22Rv1 (cell line): Measurements from ENCODE around the gene AUTS2.

Experiments used
- CTCF ChIP-seq: fragments of 450-650 bp; IDR thresholded peaks from 2 replicates; pipeline ENCODE4 v1.5.1; 2017; ENCODE audit warnings: mild to moderate bottlenecking
- ZFX ChIP-seq: fragments of 450-650 bp; IDR thresholded peaks from 2 replicates; pipeline ENCODE4 v1.6.1; 2017; ENCODE audit warnings: antibody characterized with exemption, borderline replicate concordance

GRCh38 chr7:70777251-70777650, 1179.0 kb downstream of the AUTS2 start:
- TF ChIP-seq CTCF (no peak), ZFX (no peak)
